ENCODE measurements around the gene TBX1. TPM values are rescaled to one million over a fixed set of nuclear protein-coding genes. Genes with fewer than 3 reads are reported as not detected.

Gene TBX1
- total and polyA plus RNA-seq, 8 donors, result 4.4 to 12.2 (median 10.1) TPM

GRCh38 chr22:19749876-19750275 is 10.7 kb upstream of the TBX1 start:
- no peak overlapping the region for H3K4me3 ChIP-seq
- no peaks in the 10 kb centered on the region for H3K4me1 ChIP-seq
- intact Hi-C loops (cut with DNase I), result no loop called here
- H3K9me3 ChIP-seq, result no peaks in the 10 kb centered on the region
- H3K27me3 ChIP-seq, result peaks cover 16 to 52% of the 10 kb centered on the region in 2 donors
- H3K36me3 ChIP-seq, result no peaks in the 10 kb centered on the region
- ATAC-seq, result no peak
- DNase-seq, result no peak
- TF ChIP-seq, protein P1, sequence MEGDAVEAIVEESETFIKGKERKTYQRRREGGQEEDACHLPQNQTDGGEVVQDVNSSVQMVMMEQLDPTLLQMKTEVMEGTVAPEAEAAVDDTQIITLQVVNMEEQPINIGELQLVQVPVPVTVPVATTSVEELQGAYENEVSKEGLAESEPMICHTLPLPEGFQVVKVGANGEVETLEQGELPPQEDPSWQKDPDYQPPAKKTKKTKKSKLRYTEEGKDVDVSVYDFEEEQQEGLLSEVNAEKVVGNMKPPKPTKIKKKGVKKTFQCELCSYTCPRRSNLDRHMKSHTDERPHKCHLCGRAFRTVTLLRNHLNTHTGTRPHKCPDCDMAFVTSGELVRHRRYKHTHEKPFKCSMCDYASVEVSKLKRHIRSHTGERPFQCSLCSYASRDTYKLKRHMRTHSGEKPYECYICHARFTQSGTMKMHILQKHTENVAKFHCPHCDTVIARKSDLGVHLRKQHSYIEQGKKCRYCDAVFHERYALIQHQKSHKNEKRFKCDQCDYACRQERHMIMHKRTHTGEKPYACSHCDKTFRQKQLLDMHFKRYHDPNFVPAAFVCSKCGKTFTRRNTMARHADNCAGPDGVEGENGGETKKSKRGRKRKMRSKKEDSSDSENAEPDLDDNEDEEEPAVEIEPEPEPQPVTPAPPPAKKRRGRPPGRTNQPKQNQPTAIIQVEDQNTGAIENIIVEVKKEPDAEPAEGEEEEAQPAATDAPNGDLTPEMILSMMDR (IDR thresholded peaks at IDR 0.05), result no peak
- H3K27ac ChIP-seq, result no peak overlapping the region

GRCh38 chr22:19750507-19751490 is 9.8 kb upstream of the TBX1 start:
- intact Hi-C loops (cut with DNase I), result no loop called here
- Histone ChIP-seq H3K4me3 (no peak overlapping the region), H3K4me1 (peaks cover 3 to 7% of the 10 kb centered on the region in 2 donors), H3K36me3 (no peaks in the 10 kb centered on the region), H3K27me3 (peaks cover 25 to 61% of the 10 kb centered on the region in 2 donors), H3K9me3 (no peaks in the 10 kb centered on the region), H3K27ac (no peak overlapping the region)
- ATAC-seq (peak; percentile 29), DNase-seq (peak in 1 of 4 donors; percentile 42)
- TF ChIP-seq, protein P1 (IDR thresholded peaks at IDR 0.05), result no peak

GRCh38 chr22:19751497-19752245 is 8.9 kb upstream of the TBX1 start:
- Histone ChIP-seq H3K36me3 (no peaks in the 10 kb centered on the region), H3K4me3 (no peak overlapping the region), H3K9me3 (no peaks in the 10 kb centered on the region), H3K27ac (no peak overlapping the region), H3K4me1 (peaks cover 3 to 16% of the 10 kb centered on the region in 2 donors), H3K27me3 (peaks cover 34 to 70% of the 10 kb centered on the region in 2 donors)
- intact Hi-C loops (cut with DNase I), result no loop called here
- DNase-seq, result no peak
- TF ChIP-seq, protein P1 (IDR thresholded peaks at IDR 0.05), result no peak
- no peak for ATAC-seq

GRCh38 chr22:19753090-19753842 is 7.3 kb upstream of the TBX1 start:
- H3K36me3 ChIP-seq, result no peaks in the 10 kb centered on the region
- H3K27ac ChIP-seq, result no peak overlapping the region
- H3K4me1 ChIP-seq, result peaks cover 3 to 24% of the 10 kb centered on the region in 2 donors
- H3K4me3 ChIP-seq, result no peak overlapping the region
- ATAC-seq (no peak), DNase-seq (no peak)
- intact Hi-C loops (cut with DNase I), result no loop called here
- TF ChIP-seq, protein P1 (IDR thresholded peaks at IDR 0.05), result no peak
- H3K9me3 ChIP-seq, result no peaks in the 10 kb centered on the region
- peaks cover 50 to 86% of the 10 kb centered on the region in 2 donors for H3K27me3 ChIP-seq

Measured in left lung (tissue), 10 donors.